HEK293 (cell line): ENCODE results near the gene RBBP8NL.

Experiments
- CTCF ChIA-PET: fragments of 350-600 bp; formaldehyde crosslinking; extraction: SDS; loops from one replicate; lab custom pipeline; 2021; ENCODE audit warnings: antibody characterized with exemption; lab: Yijun Ruan, JAX
- POLR2A ChIA-PET: fragments of 300-600 bp; formaldehyde crosslinking; extraction: SDS; loops from one replicate; lab custom pipeline; 2020; ENCODE audit warnings: antibody characterized with exemption, inconsistent platforms; lab: Yijun Ruan, JAX
- H3K27ac ChIP-seq: fragments of 200-500 bp; sonication (Bioruptor generic); 2 replicates; pipeline ENCODE4 v1.5.1; 2014; ENCODE audit warnings: low read depth, low read length, control low read depth, inconsistent platforms; ENCODE audit errors: extremely low read depth
- H3K36me3 ChIP-seq, 2 experiments: fragments of 200-500 bp in 1 of 2; sonication (Bioruptor generic) in 1 of 2; 1 replicate in 1 of 2; 2 replicates in 1 of 2; pipeline ENCODE4 v1.5.1; 2014 to 2017; ENCODE audit warnings: inconsistent platforms in 2 of 2, low read length in 2 of 2; ENCODE audit not compliant: control insufficient read depth in 2 of 2, insufficient read depth in 1 of 2
- H3K4me1 ChIP-seq: fragments of 200-500 bp; sonication (Bioruptor generic); 2 replicates; pipeline ENCODE4 v1.5.1; 2014; ENCODE audit warnings: mild to moderate bottlenecking, low read length, inconsistent platforms; ENCODE audit not compliant: control insufficient read depth, insufficient read depth
- H3K4me3 ChIP-seq: 2 replicates; pipeline ENCODE4 v1.5.1; 2011; ENCODE audit warnings: low read depth, mild to moderate bottlenecking, control low read depth, low read length, moderate library complexity
- H3K9me3 ChIP-seq: fragments of 200-500 bp; sonication (Bioruptor generic); 2 replicates; pipeline ENCODE4 v1.5.1; 2014; ENCODE audit warnings: low read depth, low read length, inconsistent platforms; ENCODE audit not compliant: control insufficient read depth, insufficient read depth
- BCL11B ChIP-seq: fragments of 450-650 bp; formaldehyde crosslinking; IDR thresholded peaks from 2 replicates; pipeline ENCODE4 v1.5.1; 2016; ENCODE audit warnings: low read depth, missing biosample characterization, missing genetic modification characterization
- ELK4 ChIP-seq: IDR thresholded peaks from 2 replicates; pipeline ENCODE4 v1.6.1; 2011; ENCODE audit warnings: mild to moderate bottlenecking, low read depth, low read length, borderline replicate concordance
- GLI2 ChIP-seq: fragments of 450-650 bp; formaldehyde crosslinking; IDR thresholded peaks from 2 replicates; pipeline ENCODE4; 2017; ENCODE audit warnings: missing biosample characterization, missing genetic modification characterization, low read depth, borderline replicate concordance
- GLI4 ChIP-seq: fragments of 450-650 bp; formaldehyde crosslinking; IDR thresholded peaks from 2 replicates; pipeline ENCODE4 v1.5.1; 2016; ENCODE audit warnings: missing biosample characterization, missing genetic modification characterization
- INSM2 ChIP-seq: fragments of 450-650 bp; formaldehyde crosslinking; IDR thresholded peaks from 2 replicates; pipeline ENCODE4 v1.5.1; 2016; ENCODE audit warnings: missing biosample characterization, missing genetic modification characterization
- KLF17 ChIP-seq: fragments of 450-650 bp; formaldehyde crosslinking; IDR thresholded peaks from 2 replicates; pipeline ENCODE4 v1.5.1; 2016; ENCODE audit warnings: missing biosample characterization, missing genetic modification characterization
- KLF7 ChIP-seq: fragments of 450-650 bp; formaldehyde crosslinking; IDR thresholded peaks from 2 replicates; pipeline ENCODE4 v1.5.1; 2016; ENCODE audit warnings: missing biosample characterization, missing genetic modification characterization, borderline replicate concordance
- OVOL3 ChIP-seq: fragments of 450-650 bp; formaldehyde crosslinking; IDR thresholded peaks from 2 replicates; pipeline ENCODE4 v1.5.1; 2016; ENCODE audit warnings: missing biosample characterization, missing genetic modification characterization
- SCRT1 ChIP-seq: fragments of 450-650 bp; formaldehyde crosslinking; IDR thresholded peaks from 2 replicates; pipeline ENCODE4 v1.5.1; 2016; ENCODE audit warnings: missing biosample characterization, missing genetic modification characterization, borderline replicate concordance
- SP2 ChIP-seq: fragments of 450-650 bp; formaldehyde crosslinking; IDR thresholded peaks from 2 replicates; pipeline ENCODE4 v1.5.1; 2016; ENCODE audit warnings: missing biosample characterization, missing genetic modification characterization
- ZBTB1 ChIP-seq: fragments of 450-650 bp; formaldehyde crosslinking; IDR thresholded peaks from 2 replicates; pipeline ENCODE4 v1.5.1; 2016; ENCODE audit warnings: missing biosample characterization, missing genetic modification characterization
- ZBTB10 ChIP-seq: fragments of 450-650 bp; formaldehyde crosslinking; IDR thresholded peaks from 2 replicates; pipeline ENCODE4 v1.5.1; 2016; ENCODE audit warnings: missing biosample characterization, missing genetic modification characterization
- ZBTB17 ChIP-seq: fragments of 450-650 bp; formaldehyde crosslinking; IDR thresholded peaks from 2 replicates; pipeline ENCODE4 v1.5.1; 2016; ENCODE audit warnings: missing biosample characterization, missing genetic modification characterization
- ZBTB8A ChIP-seq: fragments of 450-650 bp; formaldehyde crosslinking; IDR thresholded peaks from 2 replicates; pipeline ENCODE4 v1.5.1; 2016; ENCODE audit warnings: missing biosample characterization, missing genetic modification characterization
- ZFHX2 ChIP-seq: fragments of 450-650 bp; formaldehyde crosslinking; conservative IDR thresholded peaks from 2 replicates; pipeline ENCODE4 v1.5.1; 2016; ENCODE audit warnings: missing biosample characterization, missing genetic modification characterization
- ZNF221 ChIP-seq: fragments of 450-650 bp; formaldehyde crosslinking; IDR thresholded peaks from 2 replicates; pipeline ENCODE4 v1.5.1; 2017; ENCODE audit warnings: missing biosample characterization, missing genetic modification characterization, borderline replicate concordance
- ZNF23 ChIP-seq: fragments of 450-650 bp; formaldehyde crosslinking; IDR thresholded peaks from 2 replicates; pipeline ENCODE4 v1.5.1; 2016; ENCODE audit warnings: missing biosample characterization, missing genetic modification characterization, borderline replicate concordance
- ZNF341 ChIP-seq: fragments of 450-650 bp; formaldehyde crosslinking; IDR thresholded peaks from 2 replicates; pipeline ENCODE4; 2016; ENCODE audit warnings: low read depth, missing biosample characterization, missing genetic modification characterization
- ZNF48 ChIP-seq: fragments of 450-650 bp; formaldehyde crosslinking; IDR thresholded peaks from 2 replicates; pipeline ENCODE4 v1.5.1; 2016; ENCODE audit warnings: missing biosample characterization, missing genetic modification characterization
- ZNF548 ChIP-seq: fragments of 450-650 bp; formaldehyde crosslinking; IDR thresholded peaks from 2 replicates; pipeline ENCODE4 v1.5.1; 2016; ENCODE audit warnings: missing biosample characterization, missing genetic modification characterization
- ZNF600 ChIP-seq: fragments of 450-650 bp; formaldehyde crosslinking; IDR thresholded peaks from 2 replicates; pipeline ENCODE4 v1.5.1; 2016; ENCODE audit warnings: missing biosample characterization, missing genetic modification characterization
- ZNF610 ChIP-seq: fragments of 450-650 bp; formaldehyde crosslinking; IDR thresholded peaks from 2 replicates; pipeline ENCODE4 v1.5.1; 2016; ENCODE audit warnings: missing biosample characterization, missing genetic modification characterization, borderline replicate concordance
- ZNF621 ChIP-seq: fragments of 450-650 bp; formaldehyde crosslinking; IDR thresholded peaks from 2 replicates; pipeline ENCODE4 v1.5.1; 2017; ENCODE audit warnings: missing biosample characterization, missing genetic modification characterization
- ZNF654 ChIP-seq: fragments of 450-650 bp; formaldehyde crosslinking; IDR thresholded peaks from 2 replicates; pipeline ENCODE4 v1.5.1; 2016; ENCODE audit warnings: low read depth, missing biosample characterization, missing genetic modification characterization
- ZNF692 ChIP-seq: fragments of 450-650 bp; formaldehyde crosslinking; IDR thresholded peaks from 2 replicates; pipeline ENCODE4 v1.5.1; 2016; ENCODE audit warnings: missing biosample characterization, missing genetic modification characterization
- ZSCAN4 ChIP-seq: fragments of 450-650 bp; formaldehyde crosslinking; IDR thresholded peaks from 2 replicates; pipeline ENCODE4 v1.5.1; 2017; ENCODE audit warnings: missing biosample characterization, missing genetic modification characterization

RBBP8NL gene

GRCh38 chr20:62405981-62406513 is 21.3 kb downstream of the RBBP8NL start (continued):
- TF ChIP-seq ZSCAN4 (no peak), KLF7 (tag by site-specific recombination) (no peak; the same call in 1 of the 2 replicates), ZNF221 (tag by site-specific recombination) (no peak), ZBTB1 (tag by site-specific recombination) (no peak), BCL11B (tag by site-specific recombination) (no peak), ZBTB17 (no peak), INSM2 (no peak), ZNF610 (no peak), ZBTB10 (tag by site-specific recombination) (no peak), OVOL3 (tag by site-specific recombination) (no peak)

GRCh38 chr20:62405108-62405980 is 22.0 kb downstream of the RBBP8NL start:
- ChIA-PET POLR2A (no interaction called here), CTCF (interaction anchor here (0.6 kb wide), 2 partner anchors 208 to 394 kb away, joined by 3 read pairs; no protein-coding TSS in a partner anchor)
- Histone ChIP-seq H3K4me1 (peaks cover 6% of the 10 kb centered on the region; the same call in 1 of the 2 replicates), H3K4me3 (peak overlapping the region; percentile 57; the same call in 1 of the 2 replicates), H3K27ac (no peak overlapping the region), H3K9me3 (no peaks in the 10 kb centered on the region), H3K36me3 (peaks cover 0 to 42% of the 10 kb centered on the region in 2 experiments; a peak in 1 of 3 replicates)
- TF ChIP-seq GLI4 (tag by site-specific recombination), result no peak
- no peak for TF ChIP-seq ZNF23 (tag by site-specific recombination)
- no peak for TF ChIP-seq ZNF548 (tag by site-specific recombination)
- TF ChIP-seq KLF17 (tag by site-specific recombination), result 0 out of 2 replicates have a peak, but pooled peaks have one; percentile 16
- TF ChIP-seq SP2 (tag by site-specific recombination), result no peak
- no peak for TF ChIP-seq ZNF692 (tag by site-specific recombination)
- TF ChIP-seq ZNF654, result peak; percentile 12; the same call in 1 of the 2 replicates
- no peak for TF ChIP-seq SCRT1 (tag by site-specific recombination)
- TF ChIP-seq ZBTB8A, result 0 out of 2 replicates have a peak, but pooled peaks have one; percentile 20
- TF ChIP-seq ELK4, result no peak
- peak; percentile 73 for TF ChIP-seq ZNF600 (tag by site-specific recombination)
- TF ChIP-seq ZNF48 (tag by site-specific recombination), result no peak
- no peak for TF ChIP-seq GLI2
- TF ChIP-seq ZNF341 (tag by site-specific recombination), result 0 out of 2 replicates have a peak, but pooled peaks have one; percentile 29
- TF ChIP-seq ZNF621 (tag by site-specific recombination), result no peak
- TF ChIP-seq ZFHX2 (tag by site-specific recombination), result no peak
